GM10266 (cell line): Measurements from ENCODE around the gene BRIX1.

Experiments used
- DNase-seq: peaks from one replicate; pipeline ENCODE4 v3.0.0; 2012; ENCODE audit errors: extremely low spot score
- CTCF ChIP-seq: IDR thresholded peaks from 2 replicates; pipeline ENCODE4 v1.5.1; 2012; ENCODE audit warnings: mild to moderate bottlenecking, low read depth; ENCODE audit not compliant: control insufficient read depth, insufficient read depth; ENCODE audit errors: missing control alignments

Gene BRIX1

GRCh38 chr5:34932947-34933346, 17.4 kb downstream of the BRIX1 start:
- DNase-seq, result no peak
- TF ChIP-seq CTCF, result no peak

GRCh38 chr5:34941936-34942335, 26.4 kb downstream of the BRIX1 start:
- TF ChIP-seq CTCF, result no peak
- no peak for DNase-seq

GRCh38 chr5:34944044-34944443, 28.5 kb downstream of the BRIX1 start:
- TF ChIP-seq CTCF, result no peak
- no peak for DNase-seq

- no peak for TF ChIP-seq CTCF
- no peak for DNase-seq
These were observed 29.0 kb downstream of the BRIX1 start for GRCh38 chr5:34944460-34945047.

- no peak for TF ChIP-seq CTCF
- no peak for DNase-seq
These were observed 41.8 kb downstream of the BRIX1 start for GRCh38 chr5:34957321-34957720.

GRCh38 chr5:34957857-34958690, 42.6 kb downstream of the BRIX1 start:
- peak; percentile 32 for DNase-seq
- TF ChIP-seq CTCF, result peak; percentile 53

- peak; percentile 33 for DNase-seq
- no peak for TF ChIP-seq CTCF
These were observed 43.8 kb downstream of the BRIX1 start for GRCh38 chr5:34959323-34959722.
